Cardiac atrium fibroblast (primary cell): ENCODE data around the gene RNF7. TPM values are rescaled to one million over a fixed set of nuclear protein-coding genes. Genes with fewer than 3 reads are reported as not detected.

ENCODE experiments used
- total RNA-seq: library from RNA; depleted of rRNA; stranded (reverse); fragments of >200 nt; gene quantifications from 2 replicates; pipeline ENCODE4 v1.2.3, GENCODE V29; 2015

Gene RNF7
- total RNA-seq, result 128 and 133 TPM in 2 replicates

DNA sequence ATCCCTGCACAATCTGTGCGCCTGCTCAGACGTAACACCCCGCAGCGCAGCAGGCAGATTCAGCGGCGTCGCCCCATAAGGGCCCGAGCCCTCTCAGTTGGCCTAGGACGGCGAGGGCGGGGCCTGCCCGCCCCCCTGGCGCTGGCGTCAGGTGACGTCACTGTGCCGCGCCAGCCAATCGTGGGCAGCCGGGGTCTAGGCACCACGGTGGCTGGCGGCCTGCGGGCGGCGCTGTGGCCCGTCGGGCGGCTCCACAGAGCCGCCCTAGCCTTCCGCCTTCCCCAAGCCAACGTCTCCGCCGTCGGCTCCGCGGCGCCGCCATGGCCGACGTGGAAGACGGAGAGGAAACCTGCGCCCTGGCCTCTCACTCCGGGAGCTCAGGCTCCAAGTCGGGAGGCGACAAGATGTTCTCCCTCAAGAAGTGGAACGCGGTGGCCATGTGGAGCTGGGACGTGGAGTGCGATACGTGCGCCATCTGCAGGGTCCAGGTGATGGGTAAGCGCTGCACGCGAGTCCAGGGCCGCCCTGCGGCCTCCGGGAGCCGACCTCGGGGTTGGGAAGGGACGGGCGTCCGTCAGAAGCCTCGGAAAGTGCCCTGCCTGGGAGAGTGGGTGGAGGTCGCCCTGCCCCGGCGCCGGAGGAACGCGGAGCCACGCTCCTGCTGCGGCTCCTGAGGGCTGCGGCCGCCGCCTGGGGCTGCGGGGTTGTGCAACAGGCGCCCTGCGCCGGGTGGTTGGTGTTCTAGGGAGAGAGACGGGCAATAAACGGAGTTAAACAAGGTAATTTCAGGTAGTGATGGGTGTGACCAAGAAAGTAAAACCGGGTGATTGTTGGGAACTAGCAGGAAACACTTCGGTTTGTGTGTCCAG, at the start of gene RNF7:
Gene RNF7 (plus strand): TSS at position 277 of the 869 bp plus-strand sequence. CDS start 44 bp downstream, at position 321.

DNA sequence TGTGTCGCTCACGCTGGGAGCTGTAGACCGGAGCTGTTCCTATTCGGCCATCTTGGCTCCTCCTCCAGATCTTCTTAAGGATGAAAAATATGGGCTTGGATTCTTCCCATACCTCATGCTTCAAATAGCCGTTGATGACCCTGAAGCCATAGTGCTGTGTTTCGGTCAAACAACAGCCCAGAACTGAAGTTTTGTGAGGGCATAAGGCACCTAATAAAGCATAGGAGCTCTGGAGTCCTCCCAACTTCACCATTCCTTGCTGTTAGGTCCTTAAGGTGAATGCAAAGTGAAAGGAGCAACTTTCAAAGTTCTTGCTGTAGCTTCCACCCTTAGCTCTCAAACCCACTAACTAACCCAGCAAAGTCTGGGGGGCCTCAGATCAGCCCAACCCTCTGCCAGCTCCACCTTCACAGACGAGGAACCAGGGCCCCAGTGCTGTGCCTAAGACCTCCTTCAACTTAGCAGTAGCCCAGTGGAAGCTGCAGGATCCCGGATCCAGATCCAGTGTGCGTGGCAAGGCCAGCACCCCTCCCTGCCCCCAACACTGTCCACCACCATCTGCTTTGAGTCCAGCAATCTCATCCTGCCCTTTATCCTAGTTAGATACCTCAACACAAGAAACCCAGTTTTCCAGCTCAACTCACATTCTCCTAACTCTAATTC, 25.1 kb downstream of the RNF7 start, which contains the start of gene GRK7:
Gene GRK7 (plus strand): TSS at position 321 of the 663 bp plus-strand sequence. CDS start 14,877 bp downstream, outside the sequence.

Other genes starting within 250 kb of the RNF7 start
- not detected in 2 replicates for gene GRK7, start 25.1 kb downstream of the RNF7 start, total RNA-seq
- gene ATP1B3, start 138.3 kb downstream of the RNF7 start, total RNA-seq, result 102 TPM in 2 replicates